Brain microvascular endothelial cell (primary cell): Measurements from ENCODE around the gene SPSB2.

ENCODE experiments used
- DNase-seq: peaks from one replicate; pipeline ENCODE4 v3.0.0-alpha.2; 2020
- H3K27ac ChIP-seq: fragments of 250-450 bp; sonication (Bioruptor Pico); 2 replicates; pipeline ENCODE4 v1.5.1; 2020; ENCODE audit warnings: mild to moderate bottlenecking, moderate library complexity
- H3K27me3 ChIP-seq: fragments of 250-450 bp; sonication (Bioruptor Pico); replicated peaks from 2 replicates; pipeline ENCODE4 v1.5.1; 2020; ENCODE audit warnings: mild to moderate bottlenecking
- H3K36me3 ChIP-seq: fragments of 250-450 bp; sonication (Bioruptor Pico); replicated peaks from 2 replicates; pipeline ENCODE4 v1.5.1; 2020; ENCODE audit warnings: mild to moderate bottlenecking
- H3K4me3 ChIP-seq: 2 replicates; pipeline ENCODE4 v1.5.1; 2011; ENCODE audit warnings: low read depth, mild to moderate bottlenecking, control low read depth, low read length, moderate library complexity
- CTCF ChIP-seq: IDR thresholded peaks from 2 replicates; pipeline ENCODE4 v1.5.1; 2011; ENCODE audit warnings: low read depth, mild to moderate bottlenecking, moderate library complexity, low read length, control low read depth, inconsistent platforms; ENCODE audit errors: missing control alignments
- in situ Hi-C: cut with HindIII; loops from 2 replicates; pipeline ENCODE4 v1.10.0; 2017; ENCODE audit warnings: low sequenced_read_pairs, low pct_ligation_motif_present

SPSB2 gene

GRCh38 chr12:6828781-6829535 is 44.1 kb downstream of the SPSB2 start:
- Histone ChIP-seq H3K36me3 (peaks cover 31% of the 10 kb centered on the region), H3K27ac (peak overlapping the region; percentile 57), H3K27me3 (no peaks in the 10 kb centered on the region), H3K4me3 (peak overlapping the region; percentile 91)
- DNase-seq = peak; percentile 50
- in situ Hi-C loops = no loop called here
- TF ChIP-seq CTCF = no peak

- in situ Hi-C loops = no loop called here
- DNase-seq = peak; percentile 15
- no peak for TF ChIP-seq CTCF
- peaks cover 23% of the 10 kb centered on the region for H3K36me3 ChIP-seq
- no peaks in the 10 kb centered on the region for H3K27me3 ChIP-seq
- peak within 1 kb of the TSS; percentile 57 for H3K27ac ChIP-seq
- H3K4me3 ChIP-seq = peak within 1 kb of the TSS; percentile 91
These were observed 44.9 kb downstream of the SPSB2 start, which contains the start of gene P3H3 for GRCh38 chr12:6827982-6828780. Gene P3H3 (plus strand): TSS chr12:6828407. CDS start chr12:6828441, 34 bp downstream.

- Histone ChIP-seq H3K4me3 (peak overlapping the region; percentile 39), H3K27me3 (no peaks in the 10 kb centered on the region), H3K27ac (peak overlapping the region; percentile 2), H3K36me3 (peaks cover 21% of the 10 kb centered on the region)
- DNase-seq = peak; percentile 81
- in situ Hi-C loops = no loop called here
- TF ChIP-seq CTCF = no peak
These were observed 45.6 kb downstream of the SPSB2 start for GRCh38 chr12:6827437-6827911.

GRCh38 chr12:6826734-6827436 is 46.2 kb downstream of the SPSB2 start:
- H3K36me3 ChIP-seq = peaks cover 17% of the 10 kb centered on the region
- peak overlapping the region; percentile 2 for H3K27ac ChIP-seq
- in situ Hi-C loops = no loop called here
- H3K27me3 ChIP-seq = no peaks in the 10 kb centered on the region
- no peak for DNase-seq
- no peak for TF ChIP-seq CTCF
- H3K4me3 ChIP-seq = no peak overlapping the region

GRCh38 chr12:6826125-6826733 is 46.9 kb downstream of the SPSB2 start:
- no peak for DNase-seq
- in situ Hi-C loops = no loop called here
- Histone ChIP-seq H3K36me3 (peaks cover 11% of the 10 kb centered on the region), H3K27ac (no peak overlapping the region), H3K4me3 (no peak overlapping the region), H3K27me3 (no peaks in the 10 kb centered on the region)
- TF ChIP-seq CTCF = no peak
